ENCODE data around the gene FAM200C. TPM values are rescaled to one million over a fixed set of nuclear protein-coding genes. Genes with fewer than 3 reads are reported as not detected.

FAM200C gene
- total RNA-seq, 1 donor from 2014 or later = not detected

DNA sequence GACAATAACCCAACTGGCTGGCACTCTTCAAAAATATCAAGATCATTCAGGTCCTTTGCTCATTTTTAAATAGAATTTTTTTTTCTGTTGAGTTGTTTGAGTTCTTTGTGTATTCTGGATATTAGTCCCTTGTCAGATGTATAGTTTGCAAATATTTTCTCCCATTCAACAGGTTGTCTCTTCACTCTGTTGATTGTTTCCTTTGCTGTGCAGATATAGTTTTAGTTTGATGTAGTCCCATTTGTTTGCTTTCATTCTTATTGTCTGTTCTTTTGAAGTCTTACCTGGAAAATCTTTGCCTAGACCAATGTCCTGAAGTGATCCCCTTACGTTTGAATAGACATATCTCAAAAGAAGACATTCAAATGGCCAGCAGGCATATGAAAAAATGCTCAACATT is 44.6 kb upstream of the FAM200C start:
- H3K9me3 ChIP-seq = no peaks in the 10 kb centered on the region
- H3K4me1 ChIP-seq = no peaks in the 10 kb centered on the region
- no peaks in the 10 kb centered on the region for H3K27me3 ChIP-seq
- intact Hi-C loops (cut with DNase I) = no loop called here
- no peak for DNase-seq (ENCODE audit: low spot score in 2 of 2)
- no peak overlapping the region for H3K27ac ChIP-seq
- TF ChIP-seq, protein P1, sequence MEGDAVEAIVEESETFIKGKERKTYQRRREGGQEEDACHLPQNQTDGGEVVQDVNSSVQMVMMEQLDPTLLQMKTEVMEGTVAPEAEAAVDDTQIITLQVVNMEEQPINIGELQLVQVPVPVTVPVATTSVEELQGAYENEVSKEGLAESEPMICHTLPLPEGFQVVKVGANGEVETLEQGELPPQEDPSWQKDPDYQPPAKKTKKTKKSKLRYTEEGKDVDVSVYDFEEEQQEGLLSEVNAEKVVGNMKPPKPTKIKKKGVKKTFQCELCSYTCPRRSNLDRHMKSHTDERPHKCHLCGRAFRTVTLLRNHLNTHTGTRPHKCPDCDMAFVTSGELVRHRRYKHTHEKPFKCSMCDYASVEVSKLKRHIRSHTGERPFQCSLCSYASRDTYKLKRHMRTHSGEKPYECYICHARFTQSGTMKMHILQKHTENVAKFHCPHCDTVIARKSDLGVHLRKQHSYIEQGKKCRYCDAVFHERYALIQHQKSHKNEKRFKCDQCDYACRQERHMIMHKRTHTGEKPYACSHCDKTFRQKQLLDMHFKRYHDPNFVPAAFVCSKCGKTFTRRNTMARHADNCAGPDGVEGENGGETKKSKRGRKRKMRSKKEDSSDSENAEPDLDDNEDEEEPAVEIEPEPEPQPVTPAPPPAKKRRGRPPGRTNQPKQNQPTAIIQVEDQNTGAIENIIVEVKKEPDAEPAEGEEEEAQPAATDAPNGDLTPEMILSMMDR (IDR thresholded peaks at IDR 0.05) = no peak
- no peak overlapping the region for H3K4me3 ChIP-seq
- no peaks in the 10 kb centered on the region for H3K36me3 ChIP-seq

DNA sequence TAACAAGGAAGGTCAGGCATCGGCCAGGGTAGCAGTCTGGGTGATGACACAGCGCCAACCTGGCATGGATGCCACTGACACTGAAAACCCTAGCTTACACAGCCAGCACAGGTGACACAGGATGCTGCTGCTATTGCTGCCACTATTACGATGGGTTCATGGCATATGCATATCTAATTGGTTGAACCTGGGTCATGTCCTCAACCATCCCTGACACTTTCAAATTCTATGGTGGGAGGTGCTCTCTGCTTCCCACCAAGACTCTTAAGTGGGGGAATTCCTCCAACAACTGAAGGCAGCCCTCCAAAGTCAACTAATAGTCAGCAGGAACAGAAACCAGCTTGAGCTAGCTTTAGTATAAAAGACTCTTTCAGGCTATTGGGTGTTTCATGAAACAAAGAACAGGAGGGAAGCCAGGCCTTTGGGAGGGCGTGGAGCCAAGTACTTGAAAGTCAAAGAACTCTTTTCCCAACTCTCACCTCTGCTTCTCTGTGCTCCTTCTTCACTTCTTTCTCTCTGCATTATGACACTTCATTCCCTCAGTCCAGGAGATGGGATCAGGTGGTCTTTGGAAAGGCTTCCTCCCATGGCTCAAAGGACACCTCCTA is 43.1 kb upstream of the FAM200C start:
- Histone ChIP-seq H3K4me3 (no peak overlapping the region), H3K27ac (no peak overlapping the region), H3K4me1 (no peaks in the 10 kb centered on the region), H3K36me3 (no peaks in the 10 kb centered on the region), H3K27me3 (no peaks in the 10 kb centered on the region), H3K9me3 (no peaks in the 10 kb centered on the region)
- TF ChIP-seq, protein P1 (IDR thresholded peaks at IDR 0.05) = no peak
- DNase-seq (ENCODE audit: low spot score in 2 of 2) = no peak
- intact Hi-C loops (cut with DNase I) = no loop called here

DNA sequence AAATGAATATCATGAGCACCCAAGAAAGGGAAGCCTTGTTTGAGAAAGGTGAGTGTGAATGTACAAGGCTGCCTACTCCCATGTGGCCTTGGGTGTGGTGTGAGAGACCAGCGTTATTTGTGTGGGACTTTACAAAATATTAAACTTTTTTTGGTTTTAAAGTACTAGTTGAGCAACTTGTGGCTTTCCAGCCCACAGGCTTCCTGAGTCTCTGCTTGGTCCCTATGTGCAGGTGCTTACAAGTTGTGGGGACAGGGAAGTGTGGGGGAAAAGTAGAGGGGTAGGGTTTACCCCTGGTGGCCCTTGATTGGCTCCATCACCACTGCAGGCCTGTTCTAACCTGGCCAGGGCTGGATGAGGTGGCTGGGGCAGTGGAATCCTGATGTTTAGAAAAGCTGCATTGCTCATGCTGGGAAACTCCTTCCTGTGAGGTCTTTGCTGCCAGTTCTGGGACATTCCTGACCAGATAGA is 41.5 kb upstream of the FAM200C start:
- H3K9me3 ChIP-seq = no peaks in the 10 kb centered on the region
- intact Hi-C loops (cut with DNase I) = no loop called here
- no peaks in the 10 kb centered on the region for H3K4me1 ChIP-seq
- no peak for DNase-seq (ENCODE audit: low spot score in 2 of 2)
- no peaks in the 10 kb centered on the region for H3K36me3 ChIP-seq
- TF ChIP-seq, protein P1 (IDR thresholded peaks at IDR 0.05) = no peak
- H3K27me3 ChIP-seq = no peaks in the 10 kb centered on the region
- no peak overlapping the region for H3K4me3 ChIP-seq
- no peak overlapping the region for H3K27ac ChIP-seq

DNA sequence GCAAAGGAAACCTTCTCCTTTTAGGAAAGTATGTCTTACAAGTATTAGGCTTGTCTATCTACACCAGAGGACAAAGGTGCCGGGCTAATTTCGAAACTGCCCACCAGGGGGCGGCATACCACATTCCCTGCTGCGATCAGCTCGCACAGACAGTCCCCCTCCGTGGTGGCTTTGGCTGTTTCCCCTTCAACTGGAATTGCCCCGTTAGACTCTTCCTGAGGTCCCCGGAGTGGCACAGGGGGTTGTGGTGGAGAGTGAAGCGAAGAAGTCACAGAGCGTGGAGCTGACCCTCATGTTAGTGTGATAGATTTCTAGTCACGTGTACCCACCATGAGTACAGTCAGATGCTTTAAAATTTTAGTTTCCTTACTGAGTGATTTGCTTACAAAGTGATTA is 39.3 kb upstream of the FAM200C start:
- intact Hi-C loops (cut with DNase I) = no loop called here
- no peaks in the 10 kb centered on the region for H3K36me3 ChIP-seq
- no peaks in the 10 kb centered on the region for H3K27me3 ChIP-seq
- TF ChIP-seq, protein P1 (IDR thresholded peaks at IDR 0.05) = peak; percentile 83 to 88 (median 87)
- no peaks in the 10 kb centered on the region for H3K4me1 ChIP-seq
- H3K27ac ChIP-seq = peak overlapping the region in 1 of 2 donors; percentile 19
- H3K4me3 ChIP-seq = peak overlapping the region; percentile 46 to 59
- peak; percentile 59 to 91 for DNase-seq (ENCODE audit: low spot score in 2 of 2)
- no peaks in the 10 kb centered on the region for H3K9me3 ChIP-seq

DNA sequence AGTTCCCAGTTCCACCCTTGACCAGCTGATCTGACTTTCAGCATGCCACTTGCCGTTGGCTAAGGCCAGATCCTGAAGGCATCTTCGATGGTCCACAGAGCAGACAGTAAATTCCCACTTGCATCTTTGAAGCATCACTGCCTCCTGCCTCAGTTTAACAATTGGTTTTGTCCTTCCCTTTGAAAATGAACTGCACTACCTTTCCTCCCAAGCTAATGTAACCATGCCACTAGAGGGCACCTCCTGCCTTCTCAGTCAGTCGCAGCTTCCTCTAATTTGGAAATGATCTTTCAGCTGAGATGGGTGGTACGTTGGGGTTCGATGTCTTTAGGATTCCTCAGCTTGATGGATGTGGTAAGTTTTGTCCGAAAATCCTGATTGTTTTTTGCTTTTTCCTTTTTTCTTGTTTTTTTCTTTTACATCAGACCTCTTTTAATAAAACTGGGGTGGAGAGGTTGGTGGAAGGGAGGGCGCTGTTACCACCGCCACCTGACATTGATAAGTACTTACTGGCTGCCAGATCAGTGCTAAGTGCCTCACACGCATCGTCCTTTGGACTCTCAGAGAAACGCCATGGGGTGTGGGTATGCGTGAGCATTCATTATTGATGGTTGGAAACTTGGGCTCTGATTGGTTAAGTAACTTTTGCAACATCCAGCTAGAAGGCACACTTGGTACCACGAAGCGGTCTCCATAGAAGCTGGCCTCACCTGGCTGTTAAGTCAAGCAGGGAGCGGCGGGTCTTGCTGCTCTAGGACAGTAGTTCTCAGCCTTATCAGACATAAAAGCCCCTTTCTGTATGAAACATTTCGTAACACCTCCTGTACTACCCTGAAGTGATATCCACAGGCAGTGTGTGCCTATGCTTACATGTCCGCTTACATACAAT is 38.7 kb upstream of the FAM200C start:
- intact Hi-C loops (cut with DNase I) = no loop called here

More for the DNA sequence above, 38.7 kb upstream of the FAM200C start:
- TF ChIP-seq, protein P1 (IDR thresholded peaks at IDR 0.05) = peak; percentile 35 to 70 (median 60)
- H3K36me3 ChIP-seq = no peaks in the 10 kb centered on the region
- DNase-seq (ENCODE audit: low spot score in 2 of 2) = no peak
- H3K4me3 ChIP-seq = peak overlapping the region; percentile 46 to 59
- H3K4me1 ChIP-seq = no peaks in the 10 kb centered on the region
- H3K9me3 ChIP-seq = no peaks in the 10 kb centered on the region
- H3K27ac ChIP-seq = peak overlapping the region in 1 of 2 donors; percentile 19
- H3K27me3 ChIP-seq = no peaks in the 10 kb centered on the region

All from ascending aorta (tissue), 2 donors.